DOHH2 (cell line): ENCODE data around the gene LLGL1.

Experiments used
- H3F3A ChIP-seq: fragments of 200-600 bp; sonication (generic), shearing (Covaris generic); 2 replicates; pipeline ENCODE4 v1.6.0; 2016; ENCODE audit warnings: antibody characterized with exemption, mild to moderate bottlenecking; ENCODE audit not compliant: control insufficient read depth, insufficient read depth
- H3K27ac ChIP-seq: fragments of 200-600 bp; sonication (generic); 2 replicates; pipeline ENCODE4 v1.5.1; 2014; ENCODE audit warnings: low read depth, mild to moderate bottlenecking, low read length, moderate library complexity
- H3K27me3 ChIP-seq: fragments of 200-600 bp; sonication (generic); 2 replicates; pipeline ENCODE4 v1.6.1; 2014; ENCODE audit warnings: mild to moderate bottlenecking, low read length, mixed read lengths; ENCODE audit not compliant: control insufficient read depth
- H3K36me3 ChIP-seq: fragments of 200-600 bp; sonication (generic); 2 replicates; pipeline ENCODE4 v1.6.1; 2014; ENCODE audit warnings: mild to moderate bottlenecking, low read length, moderate library complexity, mixed read lengths; ENCODE audit not compliant: control insufficient read depth
- H3K4me1 ChIP-seq: fragments of 200-600 bp; sonication (generic); 2 replicates; pipeline ENCODE4 v1.6.1; 2014; ENCODE audit warnings: mild to moderate bottlenecking, low read length, mixed read lengths; ENCODE audit not compliant: control insufficient read depth
- H3K4me2 ChIP-seq: fragments of 200-600 bp; sonication (generic); 2 replicates; pipeline ENCODE4 v1.6.0; 2014; ENCODE audit warnings: mild to moderate bottlenecking, low read length, moderate library complexity
- H3K4me3 ChIP-seq: fragments of 200-600 bp; sonication (generic); 2 replicates; pipeline ENCODE4 v1.5.1; 2014; ENCODE audit warnings: mild to moderate bottlenecking, low read length, mixed read lengths
- H3K79me2 ChIP-seq: fragments of 200-600 bp; sonication (generic); 2 replicates; pipeline ENCODE4 v1.6.1; 2014; ENCODE audit warnings: mild to moderate bottlenecking, low read length, mixed read lengths; ENCODE audit not compliant: control insufficient read depth
- H3K9me2 ChIP-seq: fragments of 200-600 bp; sonication (generic); replicated peaks from 2 replicates; pipeline ENCODE4 v1.6.1; 2014; ENCODE audit warnings: mild to moderate bottlenecking, low read length, mixed read lengths; ENCODE audit not compliant: control insufficient read depth
- H3K9me3 ChIP-seq: fragments of 200-600 bp; sonication (generic); 2 replicates; pipeline ENCODE4 v1.6.1; 2014; ENCODE audit warnings: antibody characterized with exemption, low read length, mixed read lengths; ENCODE audit not compliant: control insufficient read depth, insufficient read depth
- H4K20me1 ChIP-seq: fragments of 200-600 bp; sonication (generic); 2 replicates; pipeline ENCODE4 v1.6.0; 2014; ENCODE audit warnings: low read depth, mild to moderate bottlenecking, antibody characterized with exemption, low read length, moderate library complexity; ENCODE audit not compliant: control insufficient read depth, insufficient read depth
- EZH2phosphoT487 ChIP-seq: fragments of 200-600 bp; sonication (generic); IDR thresholded peaks from 2 replicates; pipeline ENCODE4 v1.6.1; 2017; ENCODE audit warnings: borderline replicate concordance, mild to moderate bottlenecking, antibody characterized with exemption, low read length, moderate library complexity, mixed read lengths
- TF ChIP-seq, protein P1 (sequence below): fragments of 200-600 bp; sonication (generic); IDR thresholded peaks from one replicate; pipeline ENCODE4 v1.5.1; 2014; ENCODE audit warnings: antibody characterized with exemption, mild to moderate bottlenecking, low read depth, low read length; ENCODE audit not compliant: poor library complexity, severe bottlenecking

The LLGL1 gene

GRCh38 chr17:18281788-18282187 lies 56.4 kb downstream of the LLGL1 start:
- Histone ChIP-seq H3K4me2 (no peak overlapping the region), H3K36me3 (peaks cover 77% of the 10 kb centered on the region)

DNA sequence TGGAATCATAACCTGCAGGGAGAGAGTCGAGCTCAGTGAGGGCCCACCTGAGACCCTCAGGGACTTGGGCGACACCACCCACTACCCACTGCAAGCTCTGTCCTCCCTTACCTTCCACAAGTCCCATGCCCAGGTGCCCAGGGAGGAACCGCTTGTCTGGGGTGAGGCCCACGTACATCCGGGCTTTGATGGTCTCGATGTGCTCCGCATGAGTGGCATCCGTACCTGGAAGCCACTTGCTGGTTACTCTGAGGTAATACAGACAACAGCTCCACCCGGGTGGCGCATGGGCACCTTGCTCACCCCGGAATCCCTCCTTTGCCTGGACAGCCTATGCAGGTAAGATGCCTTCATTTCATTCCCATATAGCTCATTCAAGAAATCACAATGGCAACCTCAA lies 59.9 kb downstream of the LLGL1 start:
- H3K9me2 ChIP-seq = no peaks in the 10 kb centered on the region
- no peak overlapping the region for H3K27ac ChIP-seq
- H3K36me3 ChIP-seq = peaks cover 73% of the 10 kb centered on the region
- TF ChIP-seq EZH2phosphoT487 = no peak
- TF ChIP-seq, protein P1, sequence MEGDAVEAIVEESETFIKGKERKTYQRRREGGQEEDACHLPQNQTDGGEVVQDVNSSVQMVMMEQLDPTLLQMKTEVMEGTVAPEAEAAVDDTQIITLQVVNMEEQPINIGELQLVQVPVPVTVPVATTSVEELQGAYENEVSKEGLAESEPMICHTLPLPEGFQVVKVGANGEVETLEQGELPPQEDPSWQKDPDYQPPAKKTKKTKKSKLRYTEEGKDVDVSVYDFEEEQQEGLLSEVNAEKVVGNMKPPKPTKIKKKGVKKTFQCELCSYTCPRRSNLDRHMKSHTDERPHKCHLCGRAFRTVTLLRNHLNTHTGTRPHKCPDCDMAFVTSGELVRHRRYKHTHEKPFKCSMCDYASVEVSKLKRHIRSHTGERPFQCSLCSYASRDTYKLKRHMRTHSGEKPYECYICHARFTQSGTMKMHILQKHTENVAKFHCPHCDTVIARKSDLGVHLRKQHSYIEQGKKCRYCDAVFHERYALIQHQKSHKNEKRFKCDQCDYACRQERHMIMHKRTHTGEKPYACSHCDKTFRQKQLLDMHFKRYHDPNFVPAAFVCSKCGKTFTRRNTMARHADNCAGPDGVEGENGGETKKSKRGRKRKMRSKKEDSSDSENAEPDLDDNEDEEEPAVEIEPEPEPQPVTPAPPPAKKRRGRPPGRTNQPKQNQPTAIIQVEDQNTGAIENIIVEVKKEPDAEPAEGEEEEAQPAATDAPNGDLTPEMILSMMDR = no peak
- no peaks in the 10 kb centered on the region for H3K27me3 ChIP-seq
- no peaks in the 10 kb centered on the region for H3K79me2 ChIP-seq
- H3K4me1 ChIP-seq = no peaks in the 10 kb centered on the region
- H3F3A ChIP-seq = no peaks in the 10 kb centered on the region
- H4K20me1 ChIP-seq = no peaks in the 10 kb centered on the region
- H3K4me3 ChIP-seq = no peak overlapping the region
- no peak overlapping the region for H3K4me2 ChIP-seq
- H3K9me3 ChIP-seq = no peaks in the 10 kb centered on the region

More at GRCh38 chr17:18281788-18282187, 56.4 kb downstream of the LLGL1 start:
- H3K4me1 ChIP-seq = no peaks in the 10 kb centered on the region
- H3K27me3 ChIP-seq = no peaks in the 10 kb centered on the region
- no peaks in the 10 kb centered on the region for H3K79me2 ChIP-seq
- H3F3A ChIP-seq = no peaks in the 10 kb centered on the region
- H4K20me1 ChIP-seq = no peaks in the 10 kb centered on the region
- no peak for TF ChIP-seq EZH2phosphoT487
- TF ChIP-seq, protein P1 = no peak
- H3K27ac ChIP-seq = no peak overlapping the region
- H3K4me3 ChIP-seq = no peak overlapping the region
- H3K9me2 ChIP-seq = no peaks in the 10 kb centered on the region
- H3K9me3 ChIP-seq = no peaks in the 10 kb centered on the region

DNA sequence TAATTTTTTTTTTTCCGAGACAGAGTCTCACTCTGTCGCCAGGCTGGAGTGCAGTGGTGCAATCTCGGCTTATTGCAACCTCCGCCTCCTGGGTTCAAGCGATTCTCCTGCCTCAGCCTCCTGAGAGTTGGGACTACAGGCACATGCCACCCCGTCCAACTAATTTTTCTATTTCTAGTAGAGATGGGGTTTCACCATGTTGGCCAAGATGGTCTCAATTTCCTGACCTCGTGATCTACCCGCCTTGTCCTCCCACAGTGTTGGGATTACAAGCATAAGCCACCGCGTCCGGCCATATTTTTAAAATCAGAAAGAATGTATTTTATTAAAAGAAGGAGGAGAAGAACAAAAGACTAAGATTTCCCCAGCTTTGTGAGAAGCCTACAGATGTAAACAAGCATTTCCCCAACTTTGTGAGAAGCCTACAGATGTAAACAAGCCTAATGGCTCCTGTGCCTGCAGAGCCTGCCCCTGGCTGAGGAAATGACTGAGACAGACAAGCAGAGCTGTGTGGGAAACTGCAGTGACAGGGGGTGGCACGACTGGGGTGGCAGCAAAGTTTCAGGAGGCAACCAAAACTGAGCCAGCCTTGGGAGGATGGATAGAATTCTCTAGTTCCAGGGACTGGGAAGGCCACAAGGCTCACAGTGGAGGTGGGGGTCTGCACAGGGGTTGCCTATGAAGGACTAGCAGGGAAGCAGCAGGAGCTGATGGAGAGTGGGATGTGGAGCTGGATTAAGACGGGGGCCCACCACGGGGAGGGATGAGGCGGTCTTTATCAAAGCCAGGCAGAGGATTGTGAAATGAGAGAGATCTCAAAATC lies 66.5 kb downstream of the LLGL1 start:
- no peak for TF ChIP-seq EZH2phosphoT487
- TF ChIP-seq, protein P1 = no peak
- Histone ChIP-seq H3K36me3 (peaks cover 65% of the 10 kb centered on the region), H3K4me3 (no peak overlapping the region)

More for the DNA sequence above, 66.5 kb downstream of the LLGL1 start:
- no peaks in the 10 kb centered on the region for H3K9me2 ChIP-seq
- no peaks in the 10 kb centered on the region for H3K9me3 ChIP-seq
- no peak overlapping the region for H3K4me2 ChIP-seq
- H3F3A ChIP-seq = no peaks in the 10 kb centered on the region
- no peak overlapping the region for H3K27ac ChIP-seq
- no peaks in the 10 kb centered on the region for H3K4me1 ChIP-seq
- no peaks in the 10 kb centered on the region for H4K20me1 ChIP-seq
- H3K27me3 ChIP-seq = no peaks in the 10 kb centered on the region
- no peaks in the 10 kb centered on the region for H3K79me2 ChIP-seq
